ENCODE results near the gene RERG. TPM values are rescaled to one million over a fixed set of nuclear protein-coding genes. Genes with fewer than 3 reads are reported as not detected.
"Not testable (repeated sequence)": the region's sequence is repeated elsewhere in the genome, so short reads cannot be mapped to it uniquely, and the experiment has no call there.

Gene RERG
- total and polyA plus RNA-seq, 5 experiments from 2014 or later = 0.55 to 1.2 TPM; not detected in 3

DNA sequence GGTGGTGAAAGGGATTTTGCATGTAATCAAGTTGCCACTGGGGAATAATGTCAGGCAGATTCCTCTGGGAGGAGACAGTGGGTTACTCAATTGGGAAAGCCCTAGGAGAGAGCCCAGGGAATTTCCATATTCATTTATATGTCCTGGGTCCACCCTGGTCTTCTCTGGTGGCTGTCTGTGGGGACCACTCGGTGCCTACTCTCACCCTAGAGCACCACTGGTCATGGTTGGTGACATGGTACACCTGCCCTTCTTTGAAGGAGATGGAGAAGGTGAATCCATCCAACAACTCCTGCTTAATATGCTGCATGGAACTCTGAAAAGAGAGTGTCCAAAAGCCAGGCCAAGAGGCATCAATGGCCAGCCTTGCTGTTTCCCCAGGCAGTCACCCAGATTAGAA lies 12.8 kb upstream of the RERG start:
- ATAC-seq (no peak), DNase-seq (no peak)
- POLR2A ChIA-PET = no interaction called here
- Mint-ChIP-seq H3K4me3 (no peak overlapping the region), H3K36me3 (no peaks in the 10 kb centered on the region), H3K4me1 (no peaks in the 10 kb centered on the region), H3K27me3 (peaks cover 21 to 59% (median 32%) of the 10 kb centered on the region in 5 donors), H3K27ac (no peak overlapping the region), H3K9me3 (peaks cover 0 to 3% (median 0%) of the 10 kb centered on the region in 9 donors)

DNA sequence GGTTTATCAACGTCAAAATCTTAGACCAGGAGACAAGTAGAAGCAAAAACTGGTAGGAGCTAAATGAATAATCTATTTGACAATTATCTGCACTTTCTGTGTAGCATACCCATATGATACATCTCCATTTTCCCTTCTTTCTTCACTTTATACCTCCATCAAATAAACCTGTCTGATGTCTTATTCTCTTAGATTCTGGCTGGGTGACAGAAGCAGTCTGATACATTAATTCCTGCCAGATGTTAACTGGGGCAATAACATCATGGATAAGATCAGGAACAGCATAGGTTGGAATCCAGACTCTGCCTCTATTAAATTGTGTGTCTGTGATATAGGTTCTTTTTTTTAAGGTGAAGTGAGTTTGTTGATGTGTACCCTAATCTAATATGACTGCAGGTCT lies 11.7 kb upstream of the RERG start:
- POLR2A ChIA-PET = no interaction called here
- DNase-seq (no peak), ATAC-seq (no peak)
- Mint-ChIP-seq H3K4me3 (no peak overlapping the region), H3K27me3 (peaks cover 15 to 59% (median 30%) of the 10 kb centered on the region in 5 donors), H3K9me3 (peaks cover 0 to 3% (median 0%) of the 10 kb centered on the region in 9 donors), H3K36me3 (no peaks in the 10 kb centered on the region), H3K4me1 (no peaks in the 10 kb centered on the region), H3K27ac (no peak overlapping the region)

DNA sequence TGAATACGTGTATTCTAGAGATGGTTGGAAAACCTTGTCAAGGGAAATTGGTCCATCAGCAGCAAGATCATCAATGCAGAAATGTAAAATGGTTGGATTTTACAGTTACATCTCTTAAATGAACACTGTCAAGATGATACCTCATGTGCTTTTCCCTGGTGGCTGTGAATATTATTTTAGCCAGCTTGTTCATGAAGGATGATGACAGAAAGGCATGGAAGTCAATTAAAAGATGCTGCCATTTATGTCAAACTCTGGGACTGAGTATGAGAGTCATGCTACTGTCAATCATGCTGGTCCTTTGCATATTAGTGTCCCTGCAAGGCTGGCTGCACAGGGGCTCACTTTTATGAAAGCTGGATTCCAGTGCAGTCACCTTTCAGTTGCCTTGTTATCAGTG lies 10.3 kb upstream of the RERG start:
- Mint-ChIP-seq H3K27me3 (peaks cover 16 to 63% (median 32%) of the 10 kb centered on the region in 5 donors), H3K27ac (no peak overlapping the region), H3K4me3 (no peak overlapping the region), H3K9me3 (peaks cover 0 to 3% (median 0%) of the 10 kb centered on the region in 9 donors), H3K4me1 (no peaks in the 10 kb centered on the region), H3K36me3 (no peaks in the 10 kb centered on the region)
- POLR2A ChIA-PET = no interaction called here
- no peak for ATAC-seq
- DNase-seq = no peak

DNA sequence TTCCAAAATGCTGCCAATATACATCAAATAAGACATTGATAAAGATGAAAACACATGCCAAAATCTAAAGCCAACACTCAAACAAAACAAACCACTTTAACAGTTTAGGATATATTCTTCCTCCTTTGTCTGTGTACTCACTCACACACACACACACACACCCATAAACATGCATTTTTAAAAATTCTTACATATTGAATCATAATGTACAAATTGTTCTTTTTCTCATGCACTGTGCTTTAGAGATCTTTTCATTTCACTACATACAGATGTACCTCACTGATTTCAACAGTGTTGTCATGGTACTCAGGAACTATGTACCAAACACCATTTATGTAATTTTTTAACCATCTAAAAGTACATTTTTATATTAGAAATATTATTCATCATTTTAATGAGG lies 9.5 kb upstream of the RERG start:
- Mint-ChIP-seq H3K27me3 (peaks cover 18 to 60% (median 27%) of the 10 kb centered on the region in 5 donors), H3K4me3 (no peak overlapping the region), H3K27ac (no peak overlapping the region), H3K4me1 (no peaks in the 10 kb centered on the region), H3K9me3 (peaks cover 0 to under 1% (median 0%) of the 10 kb centered on the region in 9 donors), H3K36me3 (no peaks in the 10 kb centered on the region)
- no peak for DNase-seq
- ATAC-seq = no peak
- POLR2A ChIA-PET = no interaction called here

DNA sequence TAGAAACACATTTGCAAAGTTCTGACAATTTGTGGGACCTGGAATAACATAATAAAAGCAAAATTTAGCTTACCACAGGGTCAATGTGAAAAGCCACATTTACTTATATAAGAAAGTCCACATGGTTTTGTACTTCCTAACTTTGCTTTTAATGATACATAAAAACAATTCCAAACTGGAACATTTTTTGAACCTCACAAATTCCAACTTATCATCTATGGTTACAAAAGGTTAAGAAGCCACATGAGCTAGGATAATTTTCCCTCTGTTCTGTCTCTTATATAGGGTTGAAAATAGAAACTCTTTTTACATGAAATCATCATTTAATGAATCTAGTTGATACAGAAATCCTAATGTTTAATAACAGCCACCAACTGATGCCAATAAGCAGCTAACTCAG lies 8.9 kb upstream of the RERG start:
- no peaks in the 10 kb centered on the region for H3K36me3 Mint-ChIP-seq
- H3K27me3 Mint-ChIP-seq = peaks cover 22 to 62% (median 30%) of the 10 kb centered on the region in 5 donors
- no peak overlapping the region for H3K27ac Mint-ChIP-seq
- ATAC-seq (no peak), DNase-seq (no peak)
- no peaks in the 10 kb centered on the region for H3K9me3 Mint-ChIP-seq
- POLR2A ChIA-PET = no interaction called here
- H3K4me1 Mint-ChIP-seq = no peaks in the 10 kb centered on the region
- H3K4me3 Mint-ChIP-seq = no peak overlapping the region

DNA sequence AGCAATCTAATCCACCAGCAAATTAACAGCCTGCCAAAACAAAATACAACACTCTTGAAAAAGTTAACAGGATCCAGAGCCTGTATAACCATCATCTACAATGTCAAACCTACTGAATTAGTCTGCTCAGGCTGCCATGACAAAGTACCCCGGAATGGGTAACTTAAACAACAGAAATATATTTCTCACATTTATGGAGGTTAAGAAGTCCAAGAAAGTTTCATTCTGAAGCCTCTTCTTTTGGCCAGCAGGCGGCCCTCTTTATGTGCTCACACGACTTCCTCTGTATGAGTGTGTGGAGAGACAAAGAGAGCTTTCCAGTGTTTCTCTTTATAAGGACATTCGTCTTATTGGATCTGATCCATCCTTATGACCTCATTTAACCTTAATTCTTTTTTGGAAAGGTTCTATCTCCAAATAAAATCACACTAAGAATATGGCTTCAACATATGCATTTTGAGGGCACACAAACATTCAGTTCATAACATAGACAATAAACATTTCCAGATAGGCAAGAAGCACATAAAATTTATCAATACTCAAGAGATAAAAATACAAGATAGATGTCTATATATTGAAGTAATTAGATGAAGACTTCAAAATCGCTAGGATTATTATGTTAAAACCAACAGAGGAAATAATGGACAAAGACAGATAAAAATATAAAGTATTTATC lies 5.9 kb upstream of the RERG start:
- ATAC-seq = peak; percentile 39 to 46
- H3K27ac Mint-ChIP-seq = peak overlapping the region in 1 of 10 donors; percentile 71

DNA sequence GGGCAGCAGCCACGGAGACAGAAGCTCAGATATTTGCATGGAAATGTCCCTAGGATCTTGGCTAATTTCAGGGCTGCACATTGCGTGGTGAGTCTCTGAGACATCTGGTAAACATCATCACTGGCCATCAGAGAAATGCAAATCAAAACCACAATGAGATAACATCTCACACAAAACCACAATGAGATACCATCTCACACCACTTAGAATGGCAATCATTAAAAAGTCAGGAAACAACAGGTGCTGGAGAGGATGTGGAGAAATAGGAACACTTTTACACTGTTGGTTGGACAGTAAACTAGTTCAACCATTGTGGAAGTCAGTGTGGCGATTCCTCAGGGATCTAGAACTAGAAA lies 4.6 kb upstream of the RERG start:
- H3K27ac Mint-ChIP-seq, ATAC-seq, DNase-seq, H3K9me3 Mint-ChIP-seq, H3K36me3 Mint-ChIP-seq, H3K4me3 Mint-ChIP-seq: not testable (repeated sequence)
- H3K4me1 Mint-ChIP-seq = peaks cover 0 to 11% (median 5%) of the 10 kb centered on the region in 4 donors
- peaks cover 28 to 58% (median 36%) of the 10 kb centered on the region in 5 donors for H3K27me3 Mint-ChIP-seq
- POLR2A ChIA-PET = interaction anchor here (0.5 kb wide), 1 partner anchor 14 kb away, joined by 4 read pairs; no protein-coding TSS in a partner anchor

More for the DNA sequence above, 5.9 kb upstream of the RERG start:
- no peaks in the 10 kb centered on the region for H3K36me3 Mint-ChIP-seq
- H3K4me3 Mint-ChIP-seq = no peak overlapping the region
- POLR2A ChIA-PET = no interaction called here
- H3K9me3 Mint-ChIP-seq = no peaks in the 10 kb centered on the region
- peaks cover 0 to 2% (median under 1%) of the 10 kb centered on the region in 4 donors for H3K4me1 Mint-ChIP-seq
- peak in 6 of 10 donors; percentile 6 to 25 (median 15) for DNase-seq
- H3K27me3 Mint-ChIP-seq = peaks cover 30 to 58% (median 33%) of the 10 kb centered on the region in 5 donors

DNA sequence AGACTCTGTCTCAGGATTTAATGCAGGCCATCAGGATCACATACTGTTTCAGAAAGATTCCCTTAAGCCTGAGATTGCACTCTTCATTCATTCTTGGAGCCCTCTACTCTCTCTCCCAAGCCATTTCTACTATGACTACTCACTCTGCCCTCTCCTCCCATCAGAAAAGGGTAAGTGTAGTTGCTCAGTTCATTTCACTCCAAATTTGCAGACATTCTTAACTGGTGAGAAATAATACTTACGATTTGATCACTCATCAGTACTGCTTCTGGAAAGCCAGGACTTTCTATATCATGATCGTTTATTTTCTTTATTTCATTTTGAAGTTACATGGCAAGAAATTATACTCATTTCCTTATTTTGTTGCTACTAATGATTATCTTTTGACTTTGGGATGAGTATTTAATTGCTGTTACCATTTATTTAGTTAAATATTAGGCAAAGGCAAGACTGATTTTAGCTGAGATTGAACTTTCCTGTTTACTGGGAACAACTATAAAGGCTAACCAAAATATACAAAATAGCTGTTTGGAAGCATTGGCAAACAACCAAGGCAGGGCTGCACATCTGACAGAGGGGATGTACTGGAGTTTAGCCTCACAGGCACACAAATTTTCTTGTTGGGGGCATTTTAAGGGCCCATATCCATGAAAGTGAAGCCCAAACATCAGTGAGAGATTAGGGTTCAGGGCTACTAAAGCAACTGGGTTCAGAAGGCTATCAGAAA lies 4.1 kb upstream of the RERG start:
- peaks cover 29 to 58% (median 39%) of the 10 kb centered on the region in 5 donors for H3K27me3 Mint-ChIP-seq
- ATAC-seq = no peak
- H3K4me1 Mint-ChIP-seq = peaks cover 0 to 12% (median 9%) of the 10 kb centered on the region in 4 donors
- no peak overlapping the region for H3K4me3 Mint-ChIP-seq
- H3K9me3 Mint-ChIP-seq = no peaks in the 10 kb centered on the region
- H3K27ac Mint-ChIP-seq = peak overlapping the region in 1 of 10 donors; percentile 32
- POLR2A ChIA-PET = interaction anchor here (0.5 kb wide), 1 partner anchor 13 kb away, joined by 4 read pairs; no protein-coding TSS in a partner anchor
- no peaks in the 10 kb centered on the region for H3K36me3 Mint-ChIP-seq
- DNase-seq = no peak

DNA sequence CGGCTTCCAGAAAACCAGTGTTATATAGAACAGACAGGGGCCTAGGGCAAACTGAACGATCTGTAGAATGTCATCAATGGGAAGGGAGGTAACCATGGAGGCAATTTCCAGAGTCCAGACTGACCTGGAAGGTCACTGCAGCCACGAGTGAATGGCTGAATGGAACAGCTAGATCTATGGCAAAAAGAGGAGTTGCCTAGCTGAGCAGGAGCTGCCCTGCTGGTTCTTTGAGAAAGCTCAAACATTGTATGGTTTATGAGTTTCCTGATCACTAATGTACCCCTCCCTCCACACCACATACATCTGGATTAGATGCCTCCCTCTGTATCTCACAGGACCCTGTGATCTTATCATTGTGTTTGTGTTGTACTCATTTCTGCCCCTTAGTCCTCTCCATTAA lies 1.0 kb upstream of the RERG start:
- Mint-ChIP-seq H3K36me3 (no peaks in the 10 kb centered on the region), H3K27me3 (peaks cover 23 to 37% (median 32%) of the 10 kb centered on the region in 5 donors), H3K9me3 (no peaks in the 10 kb centered on the region), H3K27ac (no peak overlapping the region), H3K4me1 (peaks cover 0 to 12% (median 9%) of the 10 kb centered on the region in 4 donors), H3K4me3 (peak overlapping the region in 3 of 10 donors; percentile 6 to 34 (median 26))
- DNase-seq (no peak), ATAC-seq (no peak)
- POLR2A ChIA-PET = interaction anchor here (1.6 kb wide), 1 partner anchor 452 kb away, joined by 4 read pairs; a partner anchor contains a TSS

DNA sequence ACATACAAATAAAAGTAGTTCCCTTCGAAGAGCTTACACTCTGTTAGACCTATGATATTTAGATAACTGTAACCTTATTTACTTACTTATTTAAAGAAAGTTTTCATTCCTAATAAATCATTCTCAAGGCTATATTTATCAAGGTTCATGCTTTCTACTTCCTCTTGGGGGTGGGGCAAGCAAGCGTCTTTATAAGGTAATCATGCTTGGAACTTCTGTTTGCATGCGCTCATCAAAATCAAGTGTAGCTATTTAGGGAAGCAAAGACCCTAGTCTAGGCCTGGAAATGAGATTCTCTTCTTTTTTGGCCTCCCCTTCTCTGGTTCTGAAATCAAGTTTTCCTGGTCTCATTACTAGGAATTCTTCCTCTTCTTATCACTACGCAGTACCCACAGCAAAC lies 766 bp downstream of the RERG start:
- no peak for ATAC-seq
- H3K9me3 Mint-ChIP-seq = no peaks in the 10 kb centered on the region
- H3K36me3 Mint-ChIP-seq = no peaks in the 10 kb centered on the region
- peaks cover 19 to 34% (median 28%) of the 10 kb centered on the region in 5 donors for H3K27me3 Mint-ChIP-seq
- peak overlapping the region in 5 of 10 donors; percentile 67 to 83 (median 74) for H3K4me3 Mint-ChIP-seq
- no peak for DNase-seq
- no peak overlapping the region for H3K27ac Mint-ChIP-seq
- POLR2A ChIA-PET = no interaction called here
- peaks cover 0 to 12% (median 9%) of the 10 kb centered on the region in 4 donors for H3K4me1 Mint-ChIP-seq

DNA sequence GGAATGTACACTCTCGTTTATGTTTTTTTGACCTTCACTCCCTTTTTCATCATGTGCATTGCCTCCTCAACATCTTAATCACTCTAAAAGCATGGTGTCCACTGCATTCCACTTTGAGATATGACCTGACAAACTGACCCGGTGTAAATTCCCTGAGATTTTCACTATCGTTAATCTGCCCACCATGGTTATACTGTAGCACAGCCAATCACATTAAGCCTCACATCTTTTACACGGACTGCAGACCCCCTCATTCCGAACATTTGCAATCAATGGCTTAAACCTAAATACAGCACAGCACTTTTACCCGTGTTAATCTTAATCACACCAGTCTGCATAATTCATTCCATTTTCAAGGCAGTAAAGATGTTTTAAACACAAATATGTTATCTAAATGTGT lies 2.4 kb downstream of the RERG start:
- Mint-ChIP-seq H3K27me3 (peaks cover 15 to 29% (median 21%) of the 10 kb centered on the region in 5 donors), H3K36me3 (no peaks in the 10 kb centered on the region), H3K9me3 (no peaks in the 10 kb centered on the region), H3K27ac (no peak overlapping the region), H3K4me1 (peaks cover 0 to 12% (median 9%) of the 10 kb centered on the region in 4 donors), H3K4me3 (no peak overlapping the region)
- no peak for DNase-seq
- POLR2A ChIA-PET = no interaction called here
- no peak for ATAC-seq

DNA sequence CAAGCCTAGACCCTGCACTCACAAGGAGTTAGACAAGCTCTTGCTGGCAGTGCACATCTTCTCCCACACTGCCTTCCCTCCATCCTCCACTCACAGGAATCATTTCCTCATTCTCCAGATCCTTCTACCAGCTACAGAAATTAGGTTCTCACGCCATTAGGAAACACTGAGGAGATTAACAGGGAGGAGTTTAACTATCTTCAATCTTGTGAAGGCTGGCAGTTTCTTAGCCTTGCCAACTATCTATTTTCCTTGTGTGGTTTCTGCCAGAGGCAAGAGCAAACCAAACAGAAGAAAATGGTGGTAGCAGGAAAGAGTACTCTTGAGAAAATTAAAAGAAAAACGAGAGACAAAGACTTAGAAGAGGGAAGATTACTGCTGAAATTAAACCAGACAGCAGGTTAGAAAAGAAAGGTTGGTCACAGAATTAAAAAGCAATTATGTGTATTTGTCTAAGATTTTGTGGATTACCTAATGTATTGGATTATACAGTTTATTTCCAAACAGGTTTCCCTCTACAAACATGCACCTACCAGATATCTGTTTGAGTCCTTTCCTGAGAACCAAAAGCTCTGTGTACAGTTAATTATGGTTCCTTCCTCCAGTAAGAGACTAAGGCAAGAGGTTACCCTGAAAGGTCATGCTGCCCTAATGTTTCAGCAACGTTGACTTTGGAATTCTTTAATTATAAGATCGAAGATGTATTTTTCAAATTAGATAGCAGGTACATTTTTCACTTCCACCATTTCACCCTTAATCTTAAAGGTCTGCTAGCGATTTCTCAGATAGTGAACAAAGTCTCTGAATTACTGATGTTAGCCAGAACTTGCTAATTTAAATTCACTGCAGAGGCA lies 5.0 kb downstream of the RERG start:
- Mint-ChIP-seq H3K4me1 (peaks cover 0 to 7% (median 4%) of the 10 kb centered on the region in 4 donors), H3K27ac (peak overlapping the region in 1 of 10 donors; percentile 37), H3K9me3 (no peaks in the 10 kb centered on the region), H3K27me3 (peaks cover 11 to 24% (median 17%) of the 10 kb centered on the region in 5 donors), H3K4me3 (no peak overlapping the region), H3K36me3 (no peaks in the 10 kb centered on the region)
- POLR2A ChIA-PET = no interaction called here
- ATAC-seq (no peak), DNase-seq (no peak)
